ENCODE results near the gene DSE. TPM values are rescaled to one million over a fixed set of nuclear protein-coding genes. Genes with fewer than 3 reads are reported as not detected.

The DSE gene
- total RNA-seq, 1 experiment from 2014 or later = 43.3 TPM

- ChIA-PET POLR2A (ENCODE audit: unreplicated experiment) (no interaction called here), CTCF (no interaction called here)
- Histone ChIP-seq H3K4me2 (no peak overlapping the region), H2AFZ (no peak overlapping the region), H3K9me3 (ENCODE audit: insufficient read depth, low read depth) (no peaks in the 10 kb centered on the region), H3K27ac (no peak overlapping the region), H3K36me3 (ENCODE audit: low read depth) (no peaks in the 10 kb centered on the region), H4K20me1 (ENCODE audit: insufficient read depth) (no peaks in the 10 kb centered on the region), H3K4me3 (no peak overlapping the region), H3K27me3 (ENCODE audit: insufficient read depth, low read depth) (no peaks in the 10 kb centered on the region), H3K9me2 (ENCODE audit: insufficient read depth) (no peaks in the 10 kb centered on the region), H3F3A (ENCODE audit: insufficient read depth, low read depth) (0 out of 2 replicates have a peak, but pooled peaks cover 11% of the 10 kb centered on the region), H3K79me2 (ENCODE audit: low read depth) (no peaks in the 10 kb centered on the region), H3K4me1 (replicated peaks; ENCODE audit: insufficient read depth) (peaks cover 21% of the 10 kb centered on the region)
- intact Hi-C loops (cut with micrococcal nuclease; ENCODE audit: unreplicated experiment) = no loop called here
- DNase-seq = no peak
- BruUV-seq (replicated peaks) = no TSS peak
- TF ChIP-seq EZH2 (IDR thresholded peaks at IDR 0.05; ENCODE audit: low read depth) (no peak), CTCF (conservative IDR thresholded peaks at IDR 0.05) (no peak)
Measured at GRCh38 chr6:116450769-116451740, 80.3 kb downstream of the DSE start.

- H4K20me1 ChIP-seq (ENCODE audit: insufficient read depth) = no peaks in the 10 kb centered on the region
- H3K4me3 ChIP-seq = no peak overlapping the region
- H3K79me2 ChIP-seq (ENCODE audit: low read depth) = no peaks in the 10 kb centered on the region
- H3K9me3 ChIP-seq (ENCODE audit: insufficient read depth, low read depth) = no peaks in the 10 kb centered on the region
- 0 out of 2 replicates have a peak, but pooled peaks cover 4% of the 10 kb centered on the region for H3F3A ChIP-seq (ENCODE audit: insufficient read depth, low read depth)
- ChIA-PET CTCF (no interaction called here), POLR2A (ENCODE audit: unreplicated experiment) (no interaction called here)
- no peak for DNase-seq
- no peak overlapping the region for H3K4me2 ChIP-seq
- BruUV-seq (replicated peaks) = no TSS peak
- no peaks in the 10 kb centered on the region for H3K36me3 ChIP-seq (ENCODE audit: low read depth)
- H3K9me2 ChIP-seq (ENCODE audit: insufficient read depth) = no peaks in the 10 kb centered on the region
- intact Hi-C loops (cut with micrococcal nuclease; ENCODE audit: unreplicated experiment) = no loop called here
- no peak overlapping the region for H2AFZ ChIP-seq
- no peak for TF ChIP-seq EZH2 (IDR thresholded peaks at IDR 0.05; ENCODE audit: low read depth)
- no peak for TF ChIP-seq CTCF (conservative IDR thresholded peaks at IDR 0.05)
- H3K27me3 ChIP-seq (ENCODE audit: insufficient read depth, low read depth) = no peaks in the 10 kb centered on the region
- no peak overlapping the region for H3K27ac ChIP-seq
- H3K4me1 ChIP-seq (replicated peaks; ENCODE audit: insufficient read depth) = peaks cover 13% of the 10 kb centered on the region
Measured at GRCh38 chr6:116451916-116452315, 81.2 kb downstream of the DSE start.

GRCh38 chr6:116452531-116452930, 81.8 kb downstream of the DSE start:
- H3K36me3 ChIP-seq (ENCODE audit: low read depth) = no peaks in the 10 kb centered on the region
- no peak overlapping the region for H3K4me2 ChIP-seq
- no peaks in the 10 kb centered on the region for H3K9me2 ChIP-seq (ENCODE audit: insufficient read depth)
- CTCF ChIA-PET = no interaction called here
- no peaks in the 10 kb centered on the region for H3K27me3 ChIP-seq (ENCODE audit: insufficient read depth, low read depth)
- H3K4me3 ChIP-seq = no peak overlapping the region
- no peak for TF ChIP-seq EZH2 (IDR thresholded peaks at IDR 0.05; ENCODE audit: low read depth)
- TF ChIP-seq CTCF (conservative IDR thresholded peaks at IDR 0.05) = no peak
- H2AFZ ChIP-seq = no peak overlapping the region
- H3K4me1 ChIP-seq (replicated peaks; ENCODE audit: insufficient read depth) = peaks cover 7% of the 10 kb centered on the region; the same call in 1 of the 2 replicates
- no peak for DNase-seq
- H3K9me3 ChIP-seq (ENCODE audit: insufficient read depth, low read depth) = no peaks in the 10 kb centered on the region
- POLR2A ChIA-PET (ENCODE audit: unreplicated experiment) = no interaction called here
- no peak overlapping the region for H3K27ac ChIP-seq
- no TSS peak for BruUV-seq (replicated peaks)
- H3K79me2 ChIP-seq (ENCODE audit: low read depth) = no peaks in the 10 kb centered on the region
- H3F3A ChIP-seq (ENCODE audit: insufficient read depth, low read depth) = no peaks in the 10 kb centered on the region
- no peaks in the 10 kb centered on the region for H4K20me1 ChIP-seq (ENCODE audit: insufficient read depth)
- intact Hi-C loops (cut with micrococcal nuclease; ENCODE audit: unreplicated experiment) = no loop called here

All from PC-9 (cell line).